GM18951 (cell line): Measurements from ENCODE around the gene MYH10.

Source experiments
- POLR2A ChIP-seq: IDR thresholded peaks from 4 replicates; pipeline ENCODE4 v1.6.1; 2011; ENCODE audit warnings: mild to moderate bottlenecking; ENCODE audit not compliant: insufficient read length, insufficient read depth; ENCODE audit errors: extremely low read depth
- in situ Hi-C: fragments of 300-500 bp; cut with MboI; formaldehyde crosslinking; loops from one replicate; pipeline ENCODE4 v1.12.0; 2022; ENCODE audit warnings: low sequenced_read_pairs, mixed read lengths, inconsistent platforms; ENCODE audit not compliant: unreplicated experiment

MYH10 gene

GRCh38 chr17:8609910-8610309, 20.6 kb downstream of the MYH10 start:
- no peak for TF ChIP-seq POLR2A
- in situ Hi-C loops = no loop called here

- in situ Hi-C loops = no loop called here
- TF ChIP-seq POLR2A = no peak
Measured at GRCh38 chr17:8608001-8608400, 22.5 kb downstream of the MYH10 start.

- no peak for TF ChIP-seq POLR2A
- in situ Hi-C loops = no loop called here
Measured at GRCh38 chr17:8606401-8606800, 24.1 kb downstream of the MYH10 start.

- TF ChIP-seq POLR2A = no peak
- in situ Hi-C loops = no loop called here
Measured at GRCh38 chr17:8602679-8603078, 27.8 kb downstream of the MYH10 start.

GRCh38 chr17:8599351-8600011, 31.0 kb downstream of the MYH10 start:
- no peak for TF ChIP-seq POLR2A
- in situ Hi-C loops = no loop called here

- in situ Hi-C loops = no loop called here
Measured at GRCh38 chr17:8598913-8599312, 31.6 kb downstream of the MYH10 start.

GRCh38 chr17:8593830-8594229, 36.7 kb downstream of the MYH10 start:
- in situ Hi-C loops = no loop called here
- TF ChIP-seq POLR2A = no peak

More at GRCh38 chr17:8598913-8599312, 31.6 kb downstream of the MYH10 start:
- no peak for TF ChIP-seq POLR2A

GRCh38 chr17:8593276-8593675, 37.2 kb downstream of the MYH10 start:
- TF ChIP-seq POLR2A = no peak

GRCh38 chr17:8588877-8589554, 41.5 kb downstream of the MYH10 start:
- TF ChIP-seq POLR2A = no peak
- in situ Hi-C loops = no loop called here

More at GRCh38 chr17:8593276-8593675, 37.2 kb downstream of the MYH10 start:
- in situ Hi-C loops = no loop called here

- in situ Hi-C loops = no loop called here
- no peak for TF ChIP-seq POLR2A
Measured at GRCh38 chr17:8586766-8587165, 43.8 kb downstream of the MYH10 start.

- in situ Hi-C loops = no loop called here
- TF ChIP-seq POLR2A = no peak
Measured at GRCh38 chr17:8585911-8586310, 44.6 kb downstream of the MYH10 start.

GRCh38 chr17:8583954-8584353, 46.6 kb downstream of the MYH10 start:
- in situ Hi-C loops = no loop called here

GRCh38 chr17:8580952-8581658, 49.4 kb downstream of the MYH10 start:
- in situ Hi-C loops = no loop called here
- TF ChIP-seq POLR2A = no peak

More at GRCh38 chr17:8583954-8584353, 46.6 kb downstream of the MYH10 start:
- no peak for TF ChIP-seq POLR2A
